ENCODE results near the gene KIRREL2.
A peak's percentile ranks its signal among the peaks of the same experiment; 100 is the strongest.

The KIRREL2 gene

DNA sequence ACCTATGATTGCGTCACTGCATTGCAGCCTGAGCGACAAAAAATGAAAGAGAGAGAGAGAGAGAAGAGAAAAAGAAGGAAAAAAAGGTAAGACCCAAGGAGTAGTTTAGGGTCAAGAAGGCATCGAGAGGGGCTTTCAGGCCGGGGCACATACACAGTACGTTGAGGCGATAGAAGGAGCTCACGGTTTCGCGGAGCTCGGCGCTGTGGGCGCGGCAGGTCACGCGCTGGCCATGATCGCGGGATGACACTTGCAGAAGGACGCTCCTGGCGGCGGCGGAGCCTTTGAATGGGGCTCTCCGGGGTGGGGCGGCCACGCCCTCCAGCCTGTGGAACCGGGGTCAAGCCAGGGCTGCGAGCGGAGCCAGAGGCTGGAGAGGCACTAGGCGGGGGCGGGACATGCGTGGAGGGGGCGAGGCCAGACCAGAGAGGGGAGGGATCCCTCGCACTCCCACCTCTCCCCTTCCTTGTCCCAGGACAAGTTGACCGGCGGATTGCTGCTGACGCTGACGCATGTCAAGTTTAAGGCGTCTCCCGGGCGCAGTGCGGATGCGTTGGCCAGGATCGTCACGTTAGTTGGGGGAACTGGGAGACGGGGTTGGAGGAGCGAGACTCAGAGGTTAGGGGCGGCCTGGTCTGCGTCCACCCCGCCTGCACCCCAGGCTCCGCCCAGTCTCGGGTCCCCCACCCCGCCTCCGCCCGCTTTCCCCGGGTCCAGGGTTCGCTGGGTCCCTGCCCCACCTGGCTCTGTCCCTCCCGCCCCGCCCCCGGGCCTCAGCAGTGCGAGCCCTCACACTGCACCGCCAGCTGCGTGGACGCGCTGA, 11.3 kb upstream of the KIRREL2 start:
- peak; percentile 31 for DNase-seq

DNA sequence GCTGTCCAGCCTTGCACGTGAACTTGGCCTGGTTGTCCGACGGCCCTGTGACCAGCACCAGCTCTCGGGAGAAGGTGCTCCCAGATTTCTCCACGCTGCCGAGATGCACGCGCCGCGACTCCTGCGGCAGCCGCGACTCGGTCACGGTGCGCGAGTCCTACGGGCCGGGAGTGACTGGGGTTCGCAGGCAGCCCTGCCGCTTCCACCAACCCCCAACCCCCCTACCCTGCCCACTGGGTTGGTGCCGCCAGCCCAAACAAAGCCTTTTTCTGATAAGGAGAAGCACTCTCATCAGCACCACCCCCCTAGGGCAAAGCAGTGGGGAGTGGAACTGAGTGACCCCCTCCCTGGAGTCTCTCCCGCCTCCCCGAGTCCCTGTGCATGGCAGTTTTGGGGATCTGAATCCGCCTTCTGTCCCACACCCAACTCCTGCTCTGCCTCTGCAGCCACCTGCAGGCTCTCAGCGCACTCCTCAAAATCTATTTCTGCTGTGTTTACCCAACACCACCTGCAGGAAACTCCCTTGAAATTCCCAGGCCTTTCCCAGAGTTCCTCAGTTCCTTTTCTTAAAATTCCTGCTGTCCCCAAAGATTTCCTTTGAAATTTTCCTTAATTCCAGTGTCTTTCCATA, 10.6 kb upstream of the KIRREL2 start:
- DNase-seq, result peak; percentile 20

DNA sequence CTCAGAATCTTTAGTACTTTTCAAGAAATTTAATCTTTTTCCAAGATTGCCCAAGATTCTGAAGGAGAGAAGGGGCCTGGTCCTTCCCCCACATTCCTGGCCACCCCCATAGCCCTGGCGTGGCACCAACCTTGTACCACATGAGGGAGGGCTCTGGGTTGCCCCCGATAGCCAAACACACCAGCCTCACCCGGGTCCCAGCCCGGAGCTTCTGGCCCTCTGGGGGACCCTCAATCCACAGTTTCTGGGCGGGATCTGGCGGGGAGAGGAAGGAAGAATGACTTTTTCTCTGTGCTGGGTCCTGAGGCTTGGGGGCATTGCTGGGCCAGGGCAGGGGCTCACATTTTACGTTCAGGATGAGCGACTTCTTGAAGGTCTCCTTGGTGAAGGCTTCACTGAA, 8.8 kb upstream of the KIRREL2 start:
- no peak for DNase-seq

DNA sequence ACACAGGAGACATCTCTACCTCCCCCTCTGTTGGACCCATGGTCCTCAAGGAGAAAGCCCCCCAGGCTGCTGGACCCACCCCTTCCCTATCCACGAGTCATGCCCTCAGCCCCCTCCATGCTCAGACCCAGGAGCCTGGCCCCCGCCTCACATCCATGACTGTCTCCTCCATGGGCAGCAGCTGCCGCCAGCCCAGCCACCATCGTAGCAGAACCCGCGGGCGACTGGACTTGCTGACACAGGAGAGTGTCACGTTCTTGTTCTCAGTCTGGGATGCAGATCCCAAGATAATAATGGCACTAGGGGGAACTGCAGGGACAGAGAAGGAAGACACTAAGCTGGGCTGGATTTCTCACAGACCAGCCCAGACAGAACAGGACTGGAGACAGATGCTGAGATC, 8.2 kb upstream of the KIRREL2 start:
- no peak for DNase-seq

DNA sequence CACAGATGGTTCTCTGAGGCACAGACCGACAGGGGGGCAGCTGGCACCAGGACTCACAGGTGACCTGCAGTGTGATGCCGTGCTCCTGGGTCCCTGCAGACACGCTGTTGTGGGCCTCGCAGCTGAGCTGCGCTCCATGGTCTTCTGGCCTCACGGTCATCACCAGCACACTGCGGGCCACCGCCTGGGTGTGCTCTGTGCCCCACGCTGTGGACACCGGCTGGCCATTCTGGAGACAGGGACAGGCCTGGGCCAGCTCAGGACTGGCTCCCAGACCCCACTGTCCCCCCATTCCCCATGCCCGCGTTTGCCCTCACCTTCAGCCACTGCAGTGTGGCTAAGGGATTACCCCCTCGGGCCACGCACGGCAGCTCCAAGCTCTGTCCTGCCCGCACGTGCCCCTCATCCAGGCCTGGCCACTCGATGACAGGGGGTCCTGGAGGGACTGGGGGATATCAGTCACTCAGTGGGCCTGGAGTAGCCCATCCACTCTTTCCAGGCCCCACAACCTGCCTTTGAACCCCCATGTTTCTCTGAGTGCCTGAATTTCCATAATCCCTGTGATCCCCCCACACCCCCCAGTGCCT, 7.7 kb upstream of the KIRREL2 start:
- no peak for DNase-seq

DNA sequence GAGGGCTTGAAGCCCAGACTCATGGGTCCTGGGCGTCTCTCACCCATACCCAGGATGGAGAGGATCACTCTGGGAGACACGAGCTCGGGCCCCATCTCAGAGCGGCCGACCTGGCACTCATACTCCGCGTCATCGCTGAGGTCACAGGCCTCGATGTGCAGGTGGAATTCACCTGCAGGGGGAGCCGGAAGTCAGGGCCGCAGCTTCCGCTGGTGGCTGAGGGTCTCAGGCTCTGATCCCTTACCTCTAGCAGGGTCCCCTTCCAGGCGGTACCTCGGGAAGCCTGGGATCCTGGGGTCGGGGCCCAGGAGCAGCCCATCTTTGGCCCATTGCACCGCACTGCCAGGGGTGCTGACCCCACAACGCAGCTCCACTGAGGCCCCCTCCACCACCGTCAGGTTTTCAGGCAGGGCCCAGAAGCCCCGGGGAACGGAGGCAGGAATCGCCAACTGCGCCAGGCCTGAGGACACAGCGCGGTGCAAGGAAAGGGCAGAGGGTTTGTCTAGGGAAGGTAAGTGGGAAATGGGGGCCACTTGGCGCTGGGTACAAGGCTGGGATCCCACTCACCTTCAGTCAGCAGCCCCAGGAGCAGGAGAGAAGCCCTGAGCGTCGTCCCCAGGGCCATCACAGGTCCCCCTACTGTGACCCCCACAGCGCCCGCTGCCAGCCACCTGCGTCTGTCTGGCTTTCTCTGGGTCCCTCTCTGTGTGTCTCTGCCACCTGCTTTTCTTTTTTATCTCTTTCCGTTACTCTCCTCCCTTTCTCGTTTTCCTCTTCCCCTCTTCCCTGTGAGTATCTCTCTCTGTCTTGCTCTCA, 5.3 kb upstream of the KIRREL2 start:
- no peak for DNase-seq

DNA sequence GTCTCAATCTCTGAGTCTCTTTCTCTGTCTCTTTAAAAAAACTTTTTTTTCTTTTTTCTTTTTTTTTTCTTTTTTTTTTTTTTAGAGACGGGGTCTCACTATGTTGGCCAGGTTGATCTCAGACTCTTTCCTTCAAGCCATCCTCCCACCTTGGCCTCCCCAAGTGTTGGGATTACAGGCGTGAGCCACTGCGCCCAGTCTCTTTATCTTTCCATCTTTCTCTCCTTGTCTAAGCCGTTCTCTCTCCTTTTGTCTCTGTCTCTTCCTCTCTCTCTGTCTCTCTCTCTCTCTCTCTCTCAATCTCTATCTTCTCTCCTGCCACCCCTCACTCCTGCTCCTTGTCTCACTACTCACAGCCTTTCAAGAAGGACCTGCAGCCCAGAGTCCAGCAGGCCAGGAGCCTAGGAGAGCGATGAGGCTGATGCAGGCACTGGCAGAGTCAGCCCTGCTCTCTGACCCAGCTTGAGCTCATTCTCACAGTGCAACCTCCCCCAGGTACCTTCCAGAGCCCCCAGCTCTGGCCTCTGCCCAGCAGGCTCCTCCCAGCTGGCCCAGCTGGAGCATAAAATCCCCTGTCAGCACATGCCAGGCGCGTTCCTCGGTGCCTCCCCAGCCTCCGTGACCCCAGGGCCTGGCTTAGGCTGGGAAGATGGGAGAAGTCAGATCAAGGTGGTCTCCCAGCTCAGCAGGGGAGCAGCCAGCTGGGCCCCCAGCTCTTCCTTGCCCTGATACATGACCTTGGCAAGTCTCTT, 4.5 kb upstream of the KIRREL2 start, which contains the start of gene NPHS1:
Gene NPHS1 (minus strand): TSS at position 476 of the 752 bp plus-strand sequence. CDS start 667 bp downstream, outside the sequence.
- DNase-seq, result no peak

DNA sequence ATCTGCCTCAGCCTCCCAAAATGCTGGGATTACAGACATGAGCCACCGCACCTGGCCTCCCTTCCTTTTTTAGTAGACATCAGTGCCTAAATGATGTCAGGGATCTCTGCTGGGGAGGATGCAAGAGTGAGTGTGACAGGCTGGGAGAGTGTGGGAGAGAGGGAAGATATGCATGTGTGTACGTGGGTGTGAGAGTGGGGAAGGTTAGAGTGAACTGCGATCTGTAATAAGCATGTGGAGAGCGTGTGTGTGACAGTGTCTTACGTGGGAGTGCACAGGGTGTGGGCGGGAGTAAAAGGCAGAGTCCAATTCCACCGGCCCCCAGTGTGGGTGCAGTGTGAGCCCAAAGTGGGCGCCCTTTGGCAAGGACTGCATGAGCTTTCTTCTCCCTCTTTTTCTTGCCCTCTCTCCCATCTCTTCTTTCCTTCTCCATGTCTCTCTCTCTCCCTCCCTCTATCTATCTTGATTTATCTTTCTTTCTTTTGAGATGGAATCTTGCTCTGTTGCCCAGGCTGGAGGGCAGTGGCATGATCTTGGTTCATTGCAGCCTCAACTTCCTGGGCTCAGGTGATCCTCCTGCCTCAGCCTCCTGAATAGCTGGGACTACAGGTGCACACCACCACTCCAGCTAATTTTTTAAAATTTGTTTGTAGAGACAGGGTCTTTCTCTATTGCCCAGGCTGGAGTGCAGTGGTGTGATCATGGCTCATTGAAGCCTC, 3.5 kb upstream of the KIRREL2 start:
- DNase-seq, result no peak

DNA sequence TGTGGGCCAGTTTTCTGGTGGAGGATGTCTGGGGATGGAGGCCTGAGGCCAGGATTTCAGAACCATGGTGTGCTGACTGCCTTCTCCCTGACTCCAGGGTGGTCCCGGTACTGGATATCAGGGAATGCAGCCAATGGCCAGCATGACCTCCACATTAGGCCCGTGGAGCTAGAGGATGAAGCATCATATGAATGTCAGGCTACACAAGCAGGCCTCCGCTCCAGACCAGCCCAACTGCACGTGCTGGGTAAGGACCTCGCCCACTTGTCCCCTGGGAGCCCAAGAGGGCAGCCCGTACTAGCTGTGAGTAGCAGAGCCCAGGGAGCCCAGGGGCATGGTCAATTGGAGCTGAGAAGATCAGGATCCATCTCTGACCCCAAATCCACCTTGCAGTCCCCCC, 1.6 kb downstream of the KIRREL2 start:
- no peak for DNase-seq

DNA sequence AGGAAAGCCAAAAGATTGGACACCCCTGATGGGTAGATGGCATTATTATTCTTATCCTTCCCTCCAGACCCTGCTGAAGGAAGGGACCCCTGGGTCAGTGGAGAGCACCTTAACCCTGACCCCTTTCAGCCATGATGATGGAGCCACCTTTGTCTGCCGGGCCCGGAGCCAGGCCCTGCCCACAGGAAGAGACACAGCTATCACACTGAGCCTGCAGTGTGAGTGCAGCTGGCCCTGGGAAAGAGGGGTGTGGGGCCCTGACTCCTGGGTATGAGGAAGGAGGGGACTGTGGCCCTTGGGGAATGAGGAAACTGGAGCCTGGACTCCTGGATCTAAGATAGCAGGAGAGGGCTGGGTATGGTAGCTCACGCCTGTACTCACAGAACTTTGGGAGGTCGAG, 2.7 kb downstream of the KIRREL2 start:
- DNase-seq, result no peak

DNA sequence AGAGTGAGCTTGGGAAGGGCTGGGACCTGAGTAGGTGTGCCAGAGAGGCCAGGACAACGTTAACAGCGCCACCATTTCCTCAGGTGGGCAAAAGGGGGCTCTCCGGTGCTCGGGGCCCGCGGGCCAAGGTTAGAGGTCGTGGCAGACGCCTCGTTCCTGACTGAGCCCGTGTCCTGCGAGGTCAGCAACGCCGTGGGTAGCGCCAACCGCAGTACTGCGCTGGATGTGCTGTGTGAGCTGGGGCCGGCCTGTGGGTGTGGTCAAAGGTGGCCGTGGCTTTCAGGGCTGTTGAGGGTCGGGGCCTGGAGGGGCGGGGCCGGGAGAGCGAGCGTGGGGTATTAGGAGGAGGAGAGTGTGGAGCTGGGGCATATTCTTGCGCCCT, 3.7 kb downstream of the KIRREL2 start:
- no peak for DNase-seq

DNA sequence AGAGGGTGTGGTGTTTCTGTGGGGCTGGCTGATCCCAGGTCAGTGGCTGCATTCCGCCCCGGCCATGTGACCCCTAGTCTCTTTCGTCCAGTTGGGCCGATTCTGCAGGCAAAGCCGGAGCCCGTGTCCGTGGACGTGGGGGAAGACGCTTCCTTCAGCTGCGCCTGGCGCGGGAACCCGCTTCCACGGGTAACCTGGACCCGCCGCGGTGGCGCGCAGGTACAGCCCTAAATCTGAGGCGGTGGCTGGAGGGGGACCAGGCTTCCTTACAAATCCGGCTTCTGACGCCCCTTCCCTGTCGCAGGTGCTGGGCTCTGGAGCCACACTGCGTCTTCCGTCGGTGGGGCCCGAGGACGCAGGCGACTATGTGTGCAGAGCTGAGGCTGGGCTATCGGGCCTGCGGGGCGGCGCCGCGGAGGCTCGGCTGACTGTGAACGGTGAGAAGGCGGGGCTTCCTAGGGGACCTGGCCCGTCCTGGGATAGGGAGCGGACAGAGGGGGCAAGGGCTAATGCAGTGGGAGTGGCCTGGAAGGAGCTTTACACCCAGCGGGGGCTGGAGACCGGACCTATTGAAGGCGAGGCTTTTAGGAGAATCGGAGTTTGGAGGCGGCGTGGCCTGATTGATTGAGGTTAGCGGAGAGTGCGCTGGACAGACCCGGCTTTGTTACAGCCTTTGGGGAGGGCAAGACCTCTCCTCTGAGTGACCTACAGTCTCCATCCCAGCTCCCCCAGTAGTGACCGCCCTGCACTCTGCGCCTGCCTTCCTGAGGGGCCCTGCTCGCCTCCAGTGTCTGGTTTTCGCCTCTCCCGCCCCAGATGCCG, 4.3 kb downstream of the KIRREL2 start:
- DNase-seq, result no peak

DNA sequence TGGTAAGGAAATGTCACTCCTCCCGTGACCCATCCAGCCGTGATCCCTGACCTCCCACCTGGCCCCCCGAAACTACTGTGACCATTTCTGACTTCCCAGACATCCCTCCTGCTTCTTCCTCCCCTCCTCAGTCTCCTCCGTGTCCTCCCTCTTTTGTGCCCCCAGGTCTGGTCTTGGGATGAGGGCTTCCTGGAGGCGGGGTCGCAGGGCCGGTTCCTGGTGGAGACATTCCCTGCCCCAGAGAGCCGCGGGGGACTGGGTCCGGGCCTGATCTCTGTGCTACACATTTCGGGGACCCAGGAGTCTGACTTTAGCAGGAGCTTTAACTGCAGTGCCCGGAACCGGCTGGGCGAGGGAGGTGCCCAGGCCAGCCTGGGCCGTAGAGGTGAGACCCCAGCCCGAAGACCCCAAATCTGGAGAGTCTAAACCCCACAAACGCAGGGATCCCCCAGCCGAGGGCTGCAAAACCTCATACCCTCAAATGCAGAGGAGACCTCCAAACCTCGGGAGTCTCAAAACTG, 5.0 kb downstream of the KIRREL2 start:
- DNase-seq, result no peak

DNA sequence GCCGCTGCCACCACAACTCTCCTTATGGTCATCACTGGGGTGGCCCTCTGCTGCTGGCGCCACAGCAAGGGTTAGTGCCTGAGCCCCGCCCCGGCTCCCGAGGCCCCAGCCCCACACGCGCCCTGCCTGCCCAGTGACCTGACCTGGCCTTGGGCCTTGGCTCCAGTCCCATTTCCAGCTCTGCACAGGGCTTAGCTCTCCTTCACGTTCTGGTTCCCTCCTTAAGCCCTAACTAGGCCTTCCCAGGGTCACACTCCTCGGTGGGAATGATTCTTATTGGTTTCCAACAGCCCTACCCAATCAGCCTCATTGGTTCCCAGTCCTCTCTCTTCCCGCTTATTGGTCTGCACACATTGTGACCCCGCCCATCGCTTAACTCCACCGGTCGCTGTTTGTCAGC, 5.8 kb downstream of the KIRREL2 start:
- DNase-seq, result no peak

DNA sequence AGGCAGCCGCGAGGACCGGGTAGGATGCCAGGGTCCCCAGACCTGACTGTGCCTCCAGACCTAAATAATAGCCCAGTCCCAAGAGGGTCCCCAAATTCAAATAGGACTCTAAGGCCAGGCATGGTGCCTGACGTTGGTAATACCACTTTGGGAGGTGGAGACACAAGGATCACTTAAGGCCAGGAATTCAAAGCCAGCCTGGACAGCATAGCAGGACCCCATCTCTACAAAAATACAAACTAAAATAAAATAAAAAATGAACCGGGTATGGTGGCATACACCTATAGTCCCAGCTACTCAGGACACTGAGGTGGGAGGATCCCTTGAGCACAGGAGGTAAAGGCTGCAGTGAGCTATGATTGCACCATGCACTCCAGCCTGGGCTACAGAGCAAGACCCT, 6.3 kb downstream of the KIRREL2 start:
- DNase-seq, result no peak

DNA sequence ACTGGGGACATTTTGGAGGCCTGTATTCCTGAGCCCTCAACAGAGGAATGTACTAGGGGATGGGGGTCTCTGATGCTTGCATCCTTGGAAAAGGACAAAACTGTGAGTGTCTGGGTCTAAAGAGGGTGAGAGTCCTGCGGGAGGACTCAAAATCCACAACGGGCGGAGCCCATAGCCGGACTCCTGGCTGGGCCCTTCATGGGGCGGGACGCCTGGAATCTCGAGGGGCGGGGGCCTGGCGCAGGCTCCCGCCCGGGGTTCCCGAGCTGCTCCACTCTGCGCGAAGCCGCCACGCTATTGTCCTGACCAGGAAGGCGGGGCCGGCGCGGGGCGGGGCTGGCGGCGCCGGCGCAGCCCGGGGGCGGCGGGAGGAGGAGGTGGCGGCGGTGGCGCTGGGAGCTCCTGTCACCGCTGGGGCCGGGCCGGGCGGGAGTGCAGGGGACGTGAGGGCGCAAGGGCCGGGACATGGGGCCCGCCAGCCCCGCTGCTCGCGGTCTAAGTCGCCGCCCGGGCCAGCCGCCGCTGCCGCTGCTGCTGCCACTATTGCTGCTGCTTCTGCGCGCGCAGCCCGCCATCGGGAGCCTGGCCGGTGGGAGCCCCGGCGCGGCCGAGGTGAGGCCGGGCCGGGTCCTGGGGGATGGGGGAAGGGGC, 11.6 kb downstream of the KIRREL2 start, which contains the start of gene APLP1:
Gene APLP1 (plus strand): TSS at position 403 of the 651 bp plus-strand sequence. CDS start 63 bp downstream, at position 466.
- peak; percentile 64 for DNase-seq

DNA sequence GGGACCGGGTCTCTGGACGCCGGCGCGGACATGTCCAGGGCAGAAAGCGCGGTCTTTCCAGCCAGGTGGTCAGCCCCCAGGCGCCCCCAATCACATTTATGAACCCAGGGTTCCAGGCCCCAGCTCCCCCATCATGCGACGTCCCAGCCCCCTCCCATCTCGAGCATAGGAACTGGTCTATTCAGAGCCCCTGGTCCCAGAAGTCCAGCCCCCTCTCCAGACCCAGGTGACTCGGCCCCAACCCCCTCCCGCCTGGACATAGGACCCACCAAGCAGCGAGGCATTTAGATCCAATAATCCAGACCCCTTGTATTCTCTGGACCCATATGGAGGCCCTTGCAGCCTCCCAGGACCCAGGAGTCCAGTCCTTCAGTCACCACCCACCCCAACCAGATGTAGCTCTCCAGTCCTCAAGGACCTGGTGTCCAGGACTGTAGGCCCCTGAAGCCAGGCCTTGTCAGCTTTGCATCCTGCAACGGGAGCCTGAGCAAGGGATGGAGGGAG, 12.2 kb downstream of the KIRREL2 start:
- DNase-seq, result no peak

DNA sequence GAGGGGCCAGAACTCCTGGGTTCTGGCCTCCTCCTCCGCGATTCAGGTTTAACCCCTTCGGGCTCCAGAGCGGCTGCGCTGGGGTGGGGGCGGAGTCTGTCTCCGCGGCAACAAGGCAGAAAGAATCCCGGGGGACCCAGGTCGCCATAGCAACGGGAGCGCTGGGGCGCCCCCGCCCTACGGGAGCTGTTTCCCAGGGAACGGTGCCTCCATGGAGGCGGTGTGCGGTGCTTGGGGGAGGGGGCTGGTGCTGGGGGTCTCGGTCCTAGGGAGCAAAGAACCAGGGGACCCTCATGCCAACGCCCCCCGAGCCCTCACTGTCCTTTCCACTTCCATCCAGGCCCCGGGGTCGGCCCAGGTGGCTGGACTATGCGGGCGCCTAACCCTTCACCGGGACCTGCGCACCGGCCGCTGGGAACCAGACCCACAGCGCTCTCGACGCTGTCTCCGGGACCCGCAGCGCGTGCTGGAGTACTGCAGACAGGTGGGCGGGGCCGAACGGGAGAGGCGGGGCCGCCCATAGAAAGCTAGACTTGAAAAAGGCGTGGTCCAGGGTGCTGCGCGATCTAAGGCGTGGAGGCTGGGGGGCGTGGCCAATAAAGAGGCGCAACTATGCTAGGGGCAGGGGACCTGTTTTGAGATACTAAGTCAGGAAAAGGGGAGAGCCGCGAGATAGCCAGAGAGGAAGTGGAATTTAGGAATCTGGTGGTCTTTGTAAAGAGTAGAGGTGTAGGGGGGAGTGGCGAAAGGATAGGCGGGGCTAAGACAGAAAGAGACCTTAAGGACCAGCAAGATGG, 12.8 kb downstream of the KIRREL2 start:
- DNase-seq, result peak; percentile 96
